Erythroblast (primary cell): ENCODE results near the gene ZMYM5.
"Not testable (repeated sequence)": the region's sequence is repeated elsewhere in the genome, so short reads cannot be mapped to it uniquely, and the experiment has no call there.

Source experiments
- GATA1 ChIP-seq: IDR thresholded peaks from 2 replicates; pipeline ENCODE4 v1.6.1; 2011; ENCODE audit warnings: low read depth, mild to moderate bottlenecking, control low read depth, low read length, moderate library complexity
- POLR2A ChIP-seq: IDR thresholded peaks from 2 replicates; pipeline ENCODE4 v1.6.1; 2011; ENCODE audit warnings: mild to moderate bottlenecking, low read length

DNA sequence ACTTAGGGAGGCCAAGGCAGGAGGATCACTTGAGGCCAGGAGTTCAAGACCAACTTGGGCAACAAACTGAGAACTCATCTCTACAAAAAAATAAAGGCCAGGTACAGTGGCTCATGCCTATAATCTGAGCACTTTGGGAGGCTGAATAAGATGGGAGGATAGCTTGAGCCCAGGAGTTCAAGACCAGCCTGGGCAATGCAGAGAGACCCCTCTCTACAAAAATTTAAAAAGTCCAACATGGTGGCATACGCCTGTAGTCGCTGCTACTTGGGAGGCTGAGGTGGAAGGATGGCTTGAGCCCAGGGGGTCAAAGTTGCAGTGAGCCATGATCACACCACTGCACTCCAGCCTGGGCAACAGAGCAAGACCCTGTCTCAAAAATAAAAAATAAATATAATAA, 5.8 kb downstream of the ZMYM5 start:
- TF ChIP-seq POLR2A, GATA1: not testable (repeated sequence)
